Lower lobe of right lung (tissue), 2 donors: ENCODE results near the gene ABCA1. TPM values are rescaled to one million over a fixed set of nuclear protein-coding genes. Genes with fewer than 3 reads are reported as not detected.
A peak's percentile ranks its signal among the peaks of the same experiment; 100 is the strongest.

Experiments used
- ATAC-seq, 2 donors: fragments of 200-7000 bp; cut with Tn5 transposase; one replicate each; pipeline ENCODE4 v1.9.1; 2020 to 2022; ENCODE audit warnings: mild to moderate bottlenecking in 2 of 2, moderate library complexity in 2 of 2
- DNase-seq: peaks from one replicate; pipeline ENCODE4 v3.0.0-alpha.2; 2020
- H3K27ac ChIP-seq: fragments of 200-600 bp; one replicate; pipeline ENCODE4 v1.8.0; 2022
- H3K27me3 ChIP-seq: fragments of 200-600 bp; one replicate; pipeline ENCODE4 v1.8.0; 2022; ENCODE audit warnings: low read depth
- H3K36me3 ChIP-seq: fragments of 200-600 bp; one replicate; pipeline ENCODE4 v1.8.0; 2022; ENCODE audit warnings: mild to moderate bottlenecking
- H3K4me1 ChIP-seq: fragments of 200-600 bp; one replicate; pipeline ENCODE4 v1.8.0; 2022
- H3K4me3 ChIP-seq: fragments of 200-600 bp; one replicate; pipeline ENCODE4 v1.8.0; 2022; ENCODE audit warnings: mild to moderate bottlenecking
- H3K9me3 ChIP-seq: fragments of 200-600 bp; one replicate; pipeline ENCODE4 v1.8.0; 2022
- CTCF ChIP-seq: fragments of 200-600 bp; IDR thresholded peaks from one replicate; pipeline ENCODE4 v1.8.0; 2022; ENCODE audit warnings: antibody characterized with exemption, mild to moderate bottlenecking
- intact Hi-C: fragments of 100-400 bp; cut with DNase I; formaldehyde crosslinking; loops from one replicate; pipeline ENCODE4 v1.11.0; 2022
- total RNA-seq: library from RNA; stranded (reverse); fragmentation: NEBNext Ultra II Directional; extraction: Animal tissue kit (Norgen Biotek cat#: 25700); gene quantifications from one replicate; pipeline ENCODE4 v1.2.1, GENCODE V29; 2021
- donor health status: DM: no; HTN: yes; CAD: no; lungs with severe emphysema.

The ABCA1 gene
- total RNA-seq, 1 donor from 2014 or later, result 46.8 TPM

GRCh38 chr9:104794070-104794469 is 133.9 kb downstream of the ABCA1 start:
- H3K36me3 ChIP-seq, result peaks cover 100% of the 10 kb centered on the region
- no peaks in the 10 kb centered on the region for H3K9me3 ChIP-seq
- DNase-seq (no peak), ATAC-seq (no peak)
- no peaks in the 10 kb centered on the region for H3K27me3 ChIP-seq
- no peak overlapping the region for H3K27ac ChIP-seq
- H3K4me1 ChIP-seq, result peaks cover 7% of the 10 kb centered on the region
- intact Hi-C loops, result no loop called here
- TF ChIP-seq CTCF, result no peak
- no peak overlapping the region for H3K4me3 ChIP-seq

GRCh38 chr9:104788251-104788650 is 139.7 kb downstream of the ABCA1 start:
- H3K27me3 ChIP-seq, result no peaks in the 10 kb centered on the region
- intact Hi-C loops, result no loop called here

GRCh38 chr9:104787306-104788015 is 140.5 kb downstream of the ABCA1 start:
- Histone ChIP-seq H3K36me3 (peaks cover 100% of the 10 kb centered on the region), H3K4me1 (no peaks in the 10 kb centered on the region), H3K27ac (no peak overlapping the region), H3K4me3 (no peak overlapping the region), H3K27me3 (no peaks in the 10 kb centered on the region), H3K9me3 (no peaks in the 10 kb centered on the region)
- DNase-seq, result no peak
- intact Hi-C loops, result no loop called here
- TF ChIP-seq CTCF, result no peak
- ATAC-seq, result no peak

More at GRCh38 chr9:104788251-104788650, 139.7 kb downstream of the ABCA1 start:
- no peak for TF ChIP-seq CTCF
- H3K36me3 ChIP-seq, result peaks cover 100% of the 10 kb centered on the region
- no peak overlapping the region for H3K4me3 ChIP-seq
- no peak overlapping the region for H3K27ac ChIP-seq
- ATAC-seq, result no peak
- H3K9me3 ChIP-seq, result no peaks in the 10 kb centered on the region
- no peaks in the 10 kb centered on the region for H3K4me1 ChIP-seq
- no peak for DNase-seq

- Histone ChIP-seq H3K27me3 (no peaks in the 10 kb centered on the region), H3K9me3 (no peaks in the 10 kb centered on the region), H3K36me3 (peaks cover 96% of the 10 kb centered on the region), H3K27ac (no peak overlapping the region), H3K4me3 (no peak overlapping the region), H3K4me1 (no peaks in the 10 kb centered on the region)
- TF ChIP-seq CTCF, result no peak
- DNase-seq, result no peak
- ATAC-seq, result no peak
- intact Hi-C loops, result no loop called here
These were observed 141.7 kb downstream of the ABCA1 start for GRCh38 chr9:104786293-104786692.

GRCh38 chr9:104784098-104784497 is 143.9 kb downstream of the ABCA1 start:
- no peaks in the 10 kb centered on the region for H3K27me3 ChIP-seq
- ATAC-seq (peak in 1 of 2 donors; percentile 24), DNase-seq (no peak)
- H3K36me3 ChIP-seq, result peaks cover 74% of the 10 kb centered on the region
- TF ChIP-seq CTCF, result no peak
- no peaks in the 10 kb centered on the region for H3K9me3 ChIP-seq
- intact Hi-C loops, result no loop called here
- no peaks in the 10 kb centered on the region for H3K4me1 ChIP-seq
- no peak overlapping the region for H3K4me3 ChIP-seq
- H3K27ac ChIP-seq, result no peak overlapping the region
